Erythroblast (primary cell): ENCODE measurements around the gene NMUR1.

Experiments used
- GATA1 ChIP-seq: IDR thresholded peaks from 2 replicates; pipeline ENCODE4 v1.6.1; 2011; ENCODE audit warnings: low read depth, mild to moderate bottlenecking, control low read depth, low read length, moderate library complexity
- POLR2A ChIP-seq: IDR thresholded peaks from 2 replicates; pipeline ENCODE4 v1.6.1; 2011; ENCODE audit warnings: mild to moderate bottlenecking, low read length

DNA sequence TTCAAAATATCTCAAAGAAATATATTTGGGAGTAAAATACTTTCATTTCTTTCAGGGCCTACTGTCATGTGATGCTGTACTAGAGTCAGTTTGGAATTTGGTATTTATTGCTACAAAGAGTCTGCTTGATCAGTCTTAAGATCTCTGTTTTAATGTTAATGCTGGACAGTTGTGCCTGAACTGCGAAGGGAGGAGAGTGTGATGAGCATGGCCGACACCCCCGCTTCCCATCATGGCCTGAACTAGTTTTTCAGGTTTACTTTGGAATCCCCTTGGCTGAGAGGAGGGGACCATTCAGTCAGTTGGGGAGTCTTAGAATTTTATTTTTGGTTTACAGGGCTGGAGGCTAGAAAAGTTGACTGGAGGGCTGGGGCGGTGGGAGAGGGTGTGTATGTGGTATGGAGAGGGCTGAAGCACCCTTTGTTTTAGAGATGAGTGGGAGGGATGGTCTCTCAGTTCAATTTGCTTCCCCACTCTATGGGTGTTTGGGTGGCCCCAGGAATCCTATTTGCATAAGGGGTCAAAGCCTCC lies 41.5 kb upstream of the NMUR1 start:
- TF ChIP-seq POLR2A (no peak), GATA1 (no peak)
